Measurements from ENCODE around the gene HDAC4.

HDAC4 gene

GRCh38 chr2:239169311-239170048, 231.3 kb downstream of the HDAC4 start:
- no peak for TF ChIP-seq CTCF (conservative IDR thresholded peaks at IDR 0.05; ENCODE audit: low read length)
- H3K4me3 ChIP-seq (ENCODE audit: low read length), result no peak overlapping the region
- no peak for DNase-seq (ENCODE audit: low read depth)

GRCh38 chr2:239168575-239168974, 232.2 kb downstream of the HDAC4 start:
- no peak for DNase-seq (ENCODE audit: low read depth)
- no peak for TF ChIP-seq CTCF (conservative IDR thresholded peaks at IDR 0.05; ENCODE audit: low read length)
- H3K4me3 ChIP-seq (ENCODE audit: low read length), result no peak overlapping the region

GRCh38 chr2:239167766-239168444, 232.9 kb downstream of the HDAC4 start:
- no peak overlapping the region for H3K4me3 ChIP-seq (ENCODE audit: low read length)
- no peak for DNase-seq (ENCODE audit: low read depth)
- no peak for TF ChIP-seq CTCF (conservative IDR thresholded peaks at IDR 0.05; ENCODE audit: low read length)

GRCh38 chr2:239167011-239167673, 233.7 kb downstream of the HDAC4 start:
- DNase-seq (ENCODE audit: low read depth), result no peak
- H3K4me3 ChIP-seq (ENCODE audit: low read length), result no peak overlapping the region
- TF ChIP-seq CTCF (conservative IDR thresholded peaks at IDR 0.05; ENCODE audit: low read length), result no peak

GRCh38 chr2:239166201-239166834, 234.5 kb downstream of the HDAC4 start:
- no peak for TF ChIP-seq CTCF (conservative IDR thresholded peaks at IDR 0.05; ENCODE audit: low read length)
- no peak overlapping the region for H3K4me3 ChIP-seq (ENCODE audit: low read length)
- DNase-seq (ENCODE audit: low read depth), result no peak

GRCh38 chr2:239165206-239165831, 235.5 kb downstream of the HDAC4 start:
- TF ChIP-seq CTCF (conservative IDR thresholded peaks at IDR 0.05; ENCODE audit: low read length), result no peak
- H3K4me3 ChIP-seq (ENCODE audit: low read length), result no peak overlapping the region
- no peak for DNase-seq (ENCODE audit: low read depth)
